Mesendoderm (in vitro differentiated cells): Measurements from ENCODE around the gene BEST4. TPM values are rescaled to one million over a fixed set of nuclear protein-coding genes. Genes with fewer than 3 reads are reported as not detected.

Experiments used
- DNase-seq: peaks from one replicate; pipeline ENCODE4 v3.0.0; 2013
- H2AK5ac ChIP-seq: 2 replicates; pipeline ENCODE4 v1.6.1; 2013; ENCODE audit warnings: low read length, inconsistent platforms
- H2BK120ac ChIP-seq: 2 replicates; pipeline ENCODE4 v1.6.1; 2013; ENCODE audit warnings: low read depth, mild to moderate bottlenecking, low read length, moderate library complexity, mixed read lengths
- H2BK15ac ChIP-seq: replicated peaks from 2 replicates; pipeline ENCODE4 v1.6.1; 2013; ENCODE audit warnings: low read depth, mild to moderate bottlenecking, moderate library complexity
- H2BK5ac ChIP-seq: 2 replicates; pipeline ENCODE4 v1.6.1; 2013; ENCODE audit warnings: low read length, inconsistent platforms
- H3K18ac ChIP-seq: 2 replicates; pipeline ENCODE4 v1.6.1; 2013; ENCODE audit warnings: mild to moderate bottlenecking, low read length, mixed read lengths
- H3K23ac ChIP-seq: one replicate; pipeline ENCODE4 v1.6.1; 2013; ENCODE audit warnings: low read length
- H3K27ac ChIP-seq: 2 replicates; pipeline ENCODE4 v1.5.1; 2013; ENCODE audit warnings: low read depth, mild to moderate bottlenecking, inconsistent platforms, low read length, moderate library complexity
- H3K27me3 ChIP-seq: 2 replicates; pipeline ENCODE4 v1.6.1; 2013; ENCODE audit warnings: low read length, control low read depth, mild to moderate bottlenecking, inconsistent platforms; ENCODE audit not compliant: insufficient read depth, poor library complexity
- H3K36me3 ChIP-seq: 2 replicates; pipeline ENCODE4 v1.6.1; 2013; ENCODE audit warnings: low read length, inconsistent platforms; ENCODE audit not compliant: control insufficient read depth, insufficient read depth
- H3K4ac ChIP-seq: one replicate; pipeline ENCODE4 v1.6.1; 2013; ENCODE audit warnings: low read depth, mild to moderate bottlenecking, low read length, moderate library complexity
- H3K4me1 ChIP-seq: 2 replicates; pipeline ENCODE4 v1.6.1; 2013; ENCODE audit warnings: low read depth, low read length, inconsistent platforms; ENCODE audit not compliant: control insufficient read depth
- H3K4me2 ChIP-seq: 2 replicates; pipeline ENCODE4 v1.6.1; 2013; ENCODE audit warnings: low read length
- H3K4me3 ChIP-seq: 2 replicates; pipeline ENCODE4 v1.5.1; 2013; ENCODE audit warnings: mild to moderate bottlenecking, low read length
- H3K56ac ChIP-seq: one replicate; pipeline ENCODE4 v1.6.1; 2013; ENCODE audit warnings: low read length
- H3K79me1 ChIP-seq: 2 replicates; pipeline ENCODE4 v1.6.1; 2013; ENCODE audit warnings: low read length, inconsistent platforms
- H3K79me2 ChIP-seq: 2 replicates; pipeline ENCODE4 v1.6.1; 2013; ENCODE audit warnings: mild to moderate bottlenecking, low read length; ENCODE audit not compliant: control insufficient read depth, insufficient read depth
- H3K9ac ChIP-seq: 2 replicates; pipeline ENCODE4 v1.6.1; 2013; ENCODE audit warnings: low read length, inconsistent platforms
- H4K5ac ChIP-seq: one replicate; pipeline ENCODE4 v1.6.1; 2013; ENCODE audit warnings: low read length
- H4K8ac ChIP-seq: one replicate; pipeline ENCODE4 v1.6.1; 2013; ENCODE audit warnings: low read depth, mild to moderate bottlenecking, control low read depth, low read length, moderate library complexity
- WGBS: extraction: QIAGEN DNeasy Blood & Tissue Kit; methylation state at CpG from one replicate; pipeline ENCODE4 v1.1.7; 2013; ENCODE audit warnings: low lambda C conversion rate, missing lambda C conversion rate; ENCODE audit not compliant: insufficient coverage; ENCODE audit errors: extremely low coverage; 5-methylcytosine and 5-hydroxymethylcytosine counted together
- polyA plus RNA-seq, 2 experiments: library from polyadenylated mRNA; stranded (reverse); fragments of 200-250 nt; gene quantifications; one replicate each; pipeline ENCODE4 v1.2.3, GENCODE V29; 2013

The BEST4 gene
- 0.56 TPM for polyA plus RNA-seq (2013, experiment 1 of 2)
- 0.55 TPM for polyA plus RNA-seq (2013, experiment 2 of 2)

DNA sequence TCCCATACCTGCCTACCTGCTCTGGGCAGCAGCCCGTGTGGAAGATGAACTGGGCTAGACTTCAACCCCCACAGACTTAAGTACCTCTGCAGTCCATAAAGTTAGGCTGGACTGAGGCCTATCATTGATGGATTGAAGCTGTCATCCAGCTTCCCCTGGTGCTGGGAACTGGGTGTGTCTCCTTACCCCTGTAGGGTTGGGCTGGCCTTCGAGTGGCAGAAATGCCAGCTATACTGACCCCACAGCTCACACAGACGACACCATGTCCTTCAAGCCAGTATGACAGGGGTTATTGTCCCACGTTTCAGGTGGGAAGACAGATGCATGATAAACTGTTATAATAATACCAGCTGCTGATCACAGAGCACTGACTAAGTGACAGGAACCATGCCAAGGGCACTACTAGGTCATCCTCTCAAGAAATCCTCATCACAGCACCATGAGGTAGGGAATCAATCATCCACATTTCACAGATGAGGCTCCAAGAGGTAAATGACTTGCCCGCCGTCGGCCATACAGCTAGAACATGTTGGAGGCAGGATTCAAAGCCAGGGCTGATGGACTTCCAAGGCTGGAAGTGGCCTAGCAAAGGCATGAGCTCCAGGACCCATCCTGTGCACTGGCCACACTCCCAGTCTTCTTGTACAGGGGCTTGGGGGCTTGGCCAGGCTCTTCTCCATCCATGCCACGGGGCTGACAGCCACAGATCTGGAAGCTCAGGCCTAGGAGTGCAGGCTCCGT, at the start of gene BEST4:
BEST4 (minus strand) TSS at position 51 of the 741 bp plus-strand sequence. CDS start 465 bp downstream, outside the sequence.
- H3K4me3 ChIP-seq = no peak within 1 kb of the TSS

DNA sequence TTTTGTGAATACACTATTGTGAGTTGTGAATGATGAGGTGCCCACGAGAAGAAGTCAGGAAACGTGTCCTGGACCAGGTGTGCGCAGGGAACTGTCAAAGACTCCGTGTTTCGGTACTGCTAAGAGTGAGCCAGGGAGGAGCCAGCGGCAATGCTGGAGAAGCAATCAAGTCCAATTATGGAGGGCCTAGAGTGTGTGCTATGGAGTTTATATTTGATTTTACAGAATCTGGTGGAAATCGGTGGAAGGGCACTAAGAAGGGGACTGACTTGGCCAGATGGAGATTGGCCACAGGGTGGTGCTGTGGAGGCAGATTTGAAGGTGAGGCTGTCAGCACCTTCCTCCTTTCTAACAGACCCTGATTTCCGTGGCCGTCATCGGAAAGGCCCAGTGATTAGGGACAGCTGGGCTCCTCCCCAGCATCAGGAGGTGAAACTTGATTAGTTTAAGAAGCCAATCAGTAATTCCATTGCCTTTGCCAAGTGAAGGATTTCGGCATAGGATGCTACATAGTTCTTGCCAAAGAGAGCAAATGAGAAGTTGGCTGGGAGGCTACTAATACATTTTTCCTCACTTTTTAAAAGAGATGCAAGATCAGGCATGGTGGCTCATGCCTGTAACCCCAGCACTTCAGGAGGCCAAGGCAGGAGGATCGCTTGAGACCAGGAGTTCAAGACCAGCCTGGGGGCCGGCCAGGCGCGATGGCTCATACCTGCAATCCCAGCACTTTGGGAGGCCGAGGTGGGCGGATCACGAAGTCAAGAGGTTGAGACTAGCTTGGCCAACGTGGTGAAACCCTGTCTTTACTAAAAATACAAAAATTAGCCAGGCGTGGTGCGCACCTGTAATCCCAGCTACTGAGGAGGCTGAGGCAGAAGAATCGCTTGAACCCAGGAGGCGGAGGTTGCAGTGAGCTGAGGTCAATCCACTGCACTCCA, 48.0 kb upstream of the BEST4 start:
- Histone ChIP-seq H4K5ac (no peak overlapping the region), H3K9ac (no peak overlapping the region), H3K4me2 (no peak overlapping the region), H3K4me3 (no peak overlapping the region), H3K79me2 (no peaks in the 10 kb centered on the region), H3K36me3 (no peaks in the 10 kb centered on the region), H2BK120ac (no peak overlapping the region), H3K18ac (no peak overlapping the region), H3K4ac (no peak overlapping the region), H3K23ac (no peak overlapping the region), H3K27me3 (no peaks in the 10 kb centered on the region), H3K56ac (no peak overlapping the region), H3K4me1 (no peaks in the 10 kb centered on the region), H2BK15ac (no peak overlapping the region), H2BK5ac (no peak overlapping the region), H4K8ac (no peak overlapping the region), H3K79me1 (no peaks in the 10 kb centered on the region), H3K27ac (no peak overlapping the region), H2AK5ac (no peak overlapping the region)
- no CpG with 5 or more reads among the region's 23 CpGs for WGBS
- peak; percentile 91 for DNase-seq

More for the DNA sequence above, at the start of gene BEST4:
- Histone ChIP-seq H2BK15ac (no peak within 1 kb of the TSS), H3K79me2 (no peaks in the 10 kb centered on the region), H2AK5ac (no peak within 1 kb of the TSS), H3K79me1 (no peaks in the 10 kb centered on the region), H3K4ac (no peak within 1 kb of the TSS), H3K36me3 (no peaks in the 10 kb centered on the region), H3K4me2 (no peak within 1 kb of the TSS), H2BK5ac (no peak within 1 kb of the TSS), H2BK120ac (no peak within 1 kb of the TSS), H3K23ac (no peak within 1 kb of the TSS), H3K18ac (no peak within 1 kb of the TSS), H3K56ac (peak within 1 kb of the TSS; percentile 22), H3K27me3 (no peaks in the 10 kb centered on the region), H3K27ac (no peak within 1 kb of the TSS), H4K5ac (no peak within 1 kb of the TSS), H3K9ac (no peak within 1 kb of the TSS), H4K8ac (no peak within 1 kb of the TSS), H3K4me1 (peaks cover 7% of the 10 kb centered on the region)
- no peak for DNase-seq
- WGBS = no CpG with 5 or more reads among the region's 9 CpGs

DNA sequence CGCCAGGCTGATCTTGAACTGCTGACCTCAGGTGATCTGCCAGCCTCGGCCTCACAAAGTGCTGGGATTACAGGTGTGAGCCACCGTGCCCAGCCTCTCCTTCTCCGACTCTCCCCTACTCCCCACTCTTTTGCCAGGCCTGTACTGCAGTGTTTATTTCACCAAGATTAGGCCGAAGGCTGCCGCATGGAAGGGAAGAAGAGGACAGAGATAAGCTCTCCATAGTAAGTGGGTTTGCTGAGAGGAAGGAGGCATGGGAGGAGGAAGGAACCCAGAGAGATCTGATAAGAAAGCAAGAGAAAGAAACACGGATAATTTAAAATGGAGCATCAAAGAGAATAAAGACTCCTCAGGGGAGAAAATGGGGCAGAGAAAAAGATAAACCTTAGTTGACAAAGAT, 46.4 kb upstream of the BEST4 start:
- Histone ChIP-seq H3K27me3 (no peaks in the 10 kb centered on the region), H2BK5ac (no peak overlapping the region), H3K4me3 (no peak overlapping the region), H3K4me2 (no peak overlapping the region), H3K4me1 (no peaks in the 10 kb centered on the region), H3K4ac (no peak overlapping the region), H4K8ac (no peak overlapping the region), H3K18ac (no peak overlapping the region), H3K79me1 (no peaks in the 10 kb centered on the region), H3K56ac (no peak overlapping the region), H3K27ac (no peak overlapping the region), H3K36me3 (no peaks in the 10 kb centered on the region), H3K23ac (no peak overlapping the region), H2BK120ac (no peak overlapping the region), H2AK5ac (no peak overlapping the region), H4K5ac (no peak overlapping the region), H3K79me2 (no peaks in the 10 kb centered on the region), H3K9ac (no peak overlapping the region), H2BK15ac (no peak overlapping the region)
- DNase-seq = no peak
- WGBS = no CpG with 5 or more reads among the region's 7 CpGs

DNA sequence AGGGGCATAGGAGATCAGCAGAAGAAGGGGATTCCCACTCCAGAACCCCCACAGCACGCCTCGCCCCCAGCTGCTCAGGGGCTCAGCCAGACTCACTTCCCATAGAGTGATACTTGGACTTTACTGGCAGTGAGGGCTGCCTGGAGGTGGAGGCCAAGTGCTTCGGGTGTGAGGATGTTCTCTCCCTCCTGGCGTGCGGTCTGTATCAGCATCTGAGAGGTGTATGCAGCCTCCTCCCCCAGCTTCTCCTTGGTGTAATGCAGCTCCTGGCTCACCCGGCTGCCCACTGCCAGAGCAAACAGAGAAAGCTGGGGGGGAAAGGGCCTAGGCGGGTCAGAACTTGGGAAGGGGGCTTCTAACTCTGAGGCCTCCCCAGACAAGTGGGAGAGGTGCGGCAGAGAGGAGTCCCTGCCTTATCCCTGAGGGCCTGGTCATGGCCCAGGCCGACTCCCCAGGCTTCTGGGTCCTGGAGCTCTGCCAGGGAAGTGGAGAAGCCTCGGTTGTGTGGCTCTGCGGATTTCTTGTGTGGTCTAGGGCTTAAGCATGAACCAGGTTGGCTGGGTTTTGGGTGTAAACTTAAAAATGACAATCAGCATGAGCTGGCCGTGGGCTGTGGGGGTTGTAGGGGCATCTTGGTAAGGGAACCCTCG, 44.2 kb upstream of the BEST4 start:
- WGBS = no CpG with 5 or more reads among the region's 13 CpGs

DNA sequence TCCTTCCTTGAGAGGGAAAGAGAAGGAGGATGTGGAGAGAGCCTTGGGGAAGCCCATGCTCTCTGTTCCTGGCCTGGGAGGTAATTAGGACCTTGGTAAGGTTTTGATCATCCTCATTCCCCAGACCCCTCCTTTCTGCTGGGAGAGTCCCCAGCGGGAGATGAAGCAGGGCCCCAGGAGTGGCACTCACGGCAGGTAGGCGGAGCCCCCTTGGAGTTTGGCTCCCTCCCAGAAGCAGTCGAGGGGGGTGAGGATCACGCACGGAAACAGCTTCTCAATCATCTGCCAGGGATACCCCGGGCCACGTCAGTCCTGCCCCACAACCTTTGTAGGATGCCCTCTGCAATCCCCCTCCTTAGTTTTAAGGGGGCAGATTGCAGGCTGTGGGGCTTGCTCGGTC, 43.5 kb upstream of the BEST4 start:
- Histone ChIP-seq H3K27me3 (no peaks in the 10 kb centered on the region), H3K4me2 (no peak overlapping the region), H3K4me1 (no peaks in the 10 kb centered on the region), H2BK5ac (no peak overlapping the region), H3K36me3 (no peaks in the 10 kb centered on the region), H2BK120ac (no peak overlapping the region), H3K79me2 (no peaks in the 10 kb centered on the region), H3K4ac (no peak overlapping the region), H3K56ac (no peak overlapping the region), H3K18ac (no peak overlapping the region), H3K23ac (no peak overlapping the region), H4K5ac (no peak overlapping the region), H3K4me3 (no peak overlapping the region), H2BK15ac (no peak overlapping the region), H4K8ac (no peak overlapping the region), H3K27ac (no peak overlapping the region), H3K9ac (no peak overlapping the region), H3K79me1 (no peaks in the 10 kb centered on the region), H2AK5ac (no peak overlapping the region)
- no CpG with 5 or more reads among the region's 9 CpGs for WGBS
- no peak for DNase-seq

More for the DNA sequence above, 44.2 kb upstream of the BEST4 start:
- Histone ChIP-seq H3K27ac (no peak overlapping the region), H3K79me2 (no peaks in the 10 kb centered on the region), H2BK120ac (no peak overlapping the region), H3K36me3 (no peaks in the 10 kb centered on the region), H3K18ac (no peak overlapping the region), H2BK15ac (no peak overlapping the region), H3K4me3 (no peak overlapping the region), H2AK5ac (no peak overlapping the region), H3K79me1 (no peaks in the 10 kb centered on the region), H2BK5ac (no peak overlapping the region), H3K27me3 (no peaks in the 10 kb centered on the region), H3K4me1 (no peaks in the 10 kb centered on the region), H3K56ac (no peak overlapping the region), H3K4ac (no peak overlapping the region), H3K4me2 (no peak overlapping the region), H4K8ac (no peak overlapping the region), H3K23ac (no peak overlapping the region), H3K9ac (no peak overlapping the region), H4K5ac (no peak overlapping the region)
- DNase-seq = no peak
